ENCODE results near the gene LRRC61. TPM values are rescaled to one million over a fixed set of nuclear protein-coding genes. Genes with fewer than 3 reads are reported as not detected.

Gene LRRC61
- total and polyA plus RNA-seq, 2 of the 13 experiments (the other 11 are each of a cell fraction or from before 2014, with no cell fraction given), result 33.0 to 34.8 TPM

DNA sequence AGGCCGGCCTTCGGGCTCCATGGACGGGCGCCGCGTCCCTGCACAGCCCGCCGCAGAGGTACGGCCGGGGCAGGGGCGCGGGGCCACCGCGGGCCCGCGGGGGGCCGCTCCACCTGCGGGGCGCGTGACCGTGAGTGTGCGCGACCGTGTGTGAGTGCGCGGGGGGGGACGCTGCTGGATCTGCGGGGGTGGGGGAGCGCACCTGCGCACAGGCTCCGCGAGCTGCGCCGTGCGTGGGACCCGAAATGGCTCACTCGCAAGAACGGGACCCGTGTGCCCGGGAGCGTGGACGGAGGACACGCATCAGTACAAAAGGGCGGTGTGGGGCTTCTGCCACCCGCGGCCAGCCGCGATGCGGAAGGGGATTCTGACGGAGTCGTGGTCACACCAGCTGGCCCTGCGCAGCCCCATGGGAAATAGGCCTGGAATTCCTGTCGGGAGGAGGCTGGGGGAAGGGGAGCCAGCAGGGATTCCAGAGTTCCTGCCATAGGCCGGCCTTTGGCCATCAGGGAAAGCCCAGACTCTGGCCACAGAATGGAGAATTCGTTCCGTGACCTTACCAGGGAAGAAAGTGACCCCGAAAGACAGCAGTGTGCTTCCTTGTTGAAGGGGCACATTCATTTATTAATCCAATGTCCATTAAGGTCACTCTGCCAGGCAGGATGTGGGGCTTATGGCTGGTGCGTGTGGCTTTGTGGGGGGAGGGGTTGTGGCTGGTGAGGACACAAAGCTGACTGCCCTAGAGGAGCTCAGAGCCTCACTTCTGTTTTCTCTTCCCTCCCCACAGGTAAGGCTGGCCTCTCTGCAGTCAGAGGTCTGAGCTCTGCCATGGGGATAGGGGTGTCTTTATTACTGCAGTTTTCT, 46.0 kb downstream of the LRRC61 start (continued):
- TF ChIP-seq ZMYM2 (CRISPR knock-in tag; IDR thresholded peaks at IDR 0.05), result no peak
- TF ChIP-seq NCOA1 (CRISPR knock-in tag; IDR thresholded peaks at IDR 0.05), result no peak
- TF ChIP-seq CCDC6 (CRISPR knock-in tag; IDR thresholded peaks at IDR 0.05), result no peak
- no peak for TF ChIP-seq JUN (CRISPR knock-in tag; IDR thresholded peaks at IDR 0.05)
- TF ChIP-seq ZNF205 (CRISPR knock-in tag; IDR thresholded peaks at IDR 0.05), result 0 out of 2 replicates have a peak, but pooled peaks have one; percentile 17
- no peak for TF ChIP-seq ZNF746 (CRISPR knock-in tag; IDR thresholded peaks at IDR 0.05)
- TF ChIP-seq, protein P1, sequence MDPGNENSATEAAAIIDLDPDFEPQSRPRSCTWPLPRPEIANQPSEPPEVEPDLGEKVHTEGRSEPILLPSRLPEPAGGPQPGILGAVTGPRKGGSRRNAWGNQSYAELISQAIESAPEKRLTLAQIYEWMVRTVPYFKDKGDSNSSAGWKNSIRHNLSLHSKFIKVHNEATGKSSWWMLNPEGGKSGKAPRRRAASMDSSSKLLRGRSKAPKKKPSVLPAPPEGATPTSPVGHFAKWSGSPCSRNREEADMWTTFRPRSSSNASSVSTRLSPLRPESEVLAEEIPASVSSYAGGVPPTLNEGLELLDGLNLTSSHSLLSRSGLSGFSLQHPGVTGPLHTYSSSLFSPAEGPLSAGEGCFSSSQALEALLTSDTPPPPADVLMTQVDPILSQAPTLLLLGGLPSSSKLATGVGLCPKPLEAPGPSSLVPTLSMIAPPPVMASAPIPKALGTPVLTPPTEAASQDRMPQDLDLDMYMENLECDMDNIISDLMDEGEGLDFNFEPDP (CRISPR knock-in tag; conservative IDR thresholded peaks at IDR 0.05), result no peak
- TF ChIP-seq TMF1 (CRISPR knock-in tag; IDR thresholded peaks at IDR 0.05; ENCODE audit: low read depth), result no peak
- no peak for TF ChIP-seq SATB2 (CRISPR knock-in tag; IDR thresholded peaks at IDR 0.05)
- no peak for TF ChIP-seq SRSF9 (IDR thresholded peaks at IDR 0.05; ENCODE audit: borderline replicate concordance, insufficient read depth, low read depth, low read length, poor library complexity, severe bottlenecking)
- TF ChIP-seq SIX4 (CRISPR knock-in tag; IDR thresholded peaks at IDR 0.05), result no peak; the same call in 1 of the 2 replicates
- TF ChIP-seq, protein P2, sequence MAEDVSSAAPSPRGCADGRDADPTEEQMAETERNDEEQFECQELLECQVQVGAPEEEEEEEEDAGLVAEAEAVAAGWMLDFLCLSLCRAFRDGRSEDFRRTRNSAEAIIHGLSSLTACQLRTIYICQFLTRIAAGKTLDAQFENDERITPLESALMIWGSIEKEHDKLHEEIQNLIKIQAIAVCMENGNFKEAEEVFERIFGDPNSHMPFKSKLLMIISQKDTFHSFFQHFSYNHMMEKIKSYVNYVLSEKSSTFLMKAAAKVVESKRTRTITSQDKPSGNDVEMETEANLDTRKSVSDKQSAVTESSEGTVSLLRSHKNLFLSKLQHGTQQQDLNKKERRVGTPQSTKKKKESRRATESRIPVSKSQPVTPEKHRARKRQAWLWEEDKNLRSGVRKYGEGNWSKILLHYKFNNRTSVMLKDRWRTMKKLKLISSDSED (CRISPR knock-in tag; IDR thresholded peaks at IDR 0.05), result no peak
- TF ChIP-seq RAD51 (IDR thresholded peaks at IDR 0.05; ENCODE audit: borderline replicate concordance), result no peak
- TF ChIP-seq IRF1 (CRISPR knock-in tag; IDR thresholded peaks at IDR 0.05; ENCODE audit: low read depth), result no peak
- no peak for TF ChIP-seq KDM1A (CRISPR knock-in tag; IDR thresholded peaks at IDR 0.05)
- no peak for TF ChIP-seq ZSCAN20 (CRISPR knock-in tag; IDR thresholded peaks at IDR 0.05; ENCODE audit: borderline replicate concordance)
- no peak for TF ChIP-seq ZNF577 (CRISPR knock-in tag; IDR thresholded peaks at IDR 0.05; ENCODE audit: borderline replicate concordance, low read depth)
- no peak for TF ChIP-seq KDM4B (CRISPR knock-in tag; IDR thresholded peaks at IDR 0.05)
- TF ChIP-seq, protein P3, sequence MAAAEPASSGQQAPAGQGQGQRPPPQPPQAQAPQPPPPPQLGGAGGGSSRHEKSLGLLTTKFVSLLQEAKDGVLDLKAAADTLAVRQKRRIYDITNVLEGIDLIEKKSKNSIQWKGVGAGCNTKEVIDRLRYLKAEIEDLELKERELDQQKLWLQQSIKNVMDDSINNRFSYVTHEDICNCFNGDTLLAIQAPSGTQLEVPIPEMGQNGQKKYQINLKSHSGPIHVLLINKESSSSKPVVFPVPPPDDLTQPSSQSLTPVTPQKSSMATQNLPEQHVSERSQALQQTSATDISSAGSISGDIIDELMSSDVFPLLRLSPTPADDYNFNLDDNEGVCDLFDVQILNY (CRISPR knock-in tag; conservative IDR thresholded peaks at IDR 0.05), result no peak
- TF ChIP-seq ZNF747 (CRISPR knock-in tag; IDR thresholded peaks at IDR 0.05; ENCODE audit: borderline replicate concordance), result no peak
- no peak for TF ChIP-seq SMC3 (IDR thresholded peaks at IDR 0.05; ENCODE audit: low read length)
- TF ChIP-seq ZNF704 (CRISPR knock-in tag; IDR thresholded peaks at IDR 0.05; ENCODE audit: borderline replicate concordance), result no peak

Measured in HepG2 (cell line).